GM20431 (cell line): ENCODE measurements around the gene DLX3.

Experiments used
- in situ Hi-C: fragments of 300-500 bp; cut with MseI, MboI; formaldehyde crosslinking; loops from one replicate; pipeline ENCODE4 v1.15.0; 2020; ENCODE audit warnings: low sequenced_read_pairs; ENCODE audit not compliant: unreplicated experiment

DLX3 gene

GRCh38 chr17:49941427-49941826, 53.6 kb downstream of the DLX3 start:
- in situ Hi-C loops = no loop called here
